Endothelial cell (in vitro differentiated cells): ENCODE measurements around the gene STK32A. TPM values are rescaled to one million over a fixed set of nuclear protein-coding genes. Genes with fewer than 3 reads are reported as not detected.

Experiments used
- DNase-seq: peaks from one replicate; pipeline ENCODE4 v3.0.0; 2021; ENCODE audit warnings: low spot score
- H3K27ac Mint-ChIP-seq: one replicate; pipeline ENCODE4 v1.8.0; 2021; ENCODE audit warnings: mixed read lengths, inconsistent platforms; ENCODE audit not compliant: unreplicated experiment
- H3K27me3 Mint-ChIP-seq: one replicate; pipeline ENCODE4 v1.8.0; 2021; ENCODE audit warnings: mild to moderate bottlenecking, moderate library complexity, mixed read lengths, inconsistent platforms; ENCODE audit not compliant: unreplicated experiment
- H3K36me3 Mint-ChIP-seq: one replicate; pipeline ENCODE4 v1.8.0; 2021; ENCODE audit warnings: mild to moderate bottlenecking, low read depth, mixed read lengths, inconsistent platforms; ENCODE audit not compliant: unreplicated experiment
- H3K4me1 Mint-ChIP-seq: one replicate; pipeline ENCODE4 v1.8.0; 2021; ENCODE audit warnings: mild to moderate bottlenecking, mixed read lengths, inconsistent platforms; ENCODE audit not compliant: unreplicated experiment
- H3K4me3 Mint-ChIP-seq: one replicate; pipeline ENCODE4 v1.8.0; 2021; ENCODE audit warnings: mild to moderate bottlenecking, mixed read lengths, inconsistent platforms; ENCODE audit not compliant: unreplicated experiment
- H3K9me3 Mint-ChIP-seq: one replicate; pipeline ENCODE4 v1.8.0; 2021; ENCODE audit warnings: mixed read lengths, inconsistent platforms; ENCODE audit not compliant: unreplicated experiment
- CTCF ChIP-seq: fragments of 200-600 bp; sonication (generic); IDR thresholded peaks from one replicate; pipeline ENCODE4 v1.5.0; 2021; ENCODE audit warnings: antibody characterized with exemption; ENCODE audit not compliant: unreplicated experiment
- total RNA-seq: library from RNA; stranded (reverse); fragmentation: NEBNext Ultra II Directional; extraction: Animal tissue kit (Norgen Biotek cat#: 25700); gene quantifications from one replicate; pipeline ENCODE4 v1.2.1, GENCODE V29; 2021; ENCODE audit not compliant: unreplicated experiment

The STK32A gene
- total RNA-seq, 1 donor from 2014 or later = 0.87 TPM

GRCh38 chr5:147430628-147431027 lies 195.8 kb downstream of the STK32A start:
- no peak for DNase-seq
- H3K36me3 Mint-ChIP-seq = no peaks in the 10 kb centered on the region
- no peak overlapping the region for H3K4me3 Mint-ChIP-seq
- peaks cover 6% of the 10 kb centered on the region for H3K4me1 Mint-ChIP-seq
- no peak overlapping the region for H3K27ac Mint-ChIP-seq
- no peaks in the 10 kb centered on the region for H3K9me3 Mint-ChIP-seq
- no peak for TF ChIP-seq CTCF
- H3K27me3 Mint-ChIP-seq = peaks cover 2% of the 10 kb centered on the region

- H3K36me3 Mint-ChIP-seq = no peaks in the 10 kb centered on the region
- H3K4me3 Mint-ChIP-seq = no peak overlapping the region
- no peak for DNase-seq
- TF ChIP-seq CTCF = no peak
- no peaks in the 10 kb centered on the region for H3K9me3 Mint-ChIP-seq
- no peak overlapping the region for H3K27ac Mint-ChIP-seq
- H3K27me3 Mint-ChIP-seq = peaks cover 2% of the 10 kb centered on the region
- peaks cover 9% of the 10 kb centered on the region for H3K4me1 Mint-ChIP-seq
Observed at GRCh38 chr5:147431586-147431985, 196.8 kb downstream of the STK32A start.

- Mint-ChIP-seq H3K27me3 (peaks cover 2% of the 10 kb centered on the region), H3K4me1 (peaks cover 9% of the 10 kb centered on the region), H3K9me3 (no peaks in the 10 kb centered on the region), H3K27ac (no peak overlapping the region), H3K4me3 (no peak overlapping the region), H3K36me3 (no peaks in the 10 kb centered on the region)
- no peak for TF ChIP-seq CTCF
- DNase-seq = no peak
Observed at GRCh38 chr5:147432323-147432722, 197.5 kb downstream of the STK32A start.

GRCh38 chr5:147434049-147434448 lies 199.2 kb downstream of the STK32A start:
- Mint-ChIP-seq H3K27me3 (peaks cover 2% of the 10 kb centered on the region), H3K4me1 (peaks cover 9% of the 10 kb centered on the region), H3K36me3 (no peaks in the 10 kb centered on the region), H3K4me3 (no peak overlapping the region), H3K9me3 (no peaks in the 10 kb centered on the region), H3K27ac (no peak overlapping the region)
- no peak for TF ChIP-seq CTCF
- no peak for DNase-seq

- H3K4me1 Mint-ChIP-seq = peaks cover 6% of the 10 kb centered on the region
- DNase-seq = no peak
- no peaks in the 10 kb centered on the region for H3K9me3 Mint-ChIP-seq
- H3K27ac Mint-ChIP-seq = no peak overlapping the region
- H3K4me3 Mint-ChIP-seq = no peak overlapping the region
- TF ChIP-seq CTCF = no peak
- peaks cover 2% of the 10 kb centered on the region for H3K27me3 Mint-ChIP-seq
- no peaks in the 10 kb centered on the region for H3K36me3 Mint-ChIP-seq
Observed at GRCh38 chr5:147436596-147436995, 201.8 kb downstream of the STK32A start.
